Spleen (tissue), 7 donors: ENCODE measurements around the gene PTPRN2.

Experiments
- CTCF ChIP-seq, 11 experiments: fragments of 200-600 bp in 7 of 11; fragments of 450-650 bp in 4 of 11; sonication (generic) in 4 of 11; IDR thresholded peaks in 8 of 11; conservative IDR thresholded peaks in 3 of 11; 1 replicate in 7 of 11; 2 replicates in 4 of 11; pipeline versions ENCODE4 v1.4.0 to v1.8.0; 2016 to 2021; ENCODE audit warnings: antibody characterized with exemption in 11 of 11, inconsistent platforms in 4 of 11, mild to moderate bottlenecking in 1 of 11
- POLR2A ChIP-seq, 3 donors: fragments of 450-650 bp; IDR thresholded peaks; one replicate each; pipeline ENCODE4 v1.5.1; 2017; ENCODE audit warnings: antibody characterized with exemption in 3 of 3, mild to moderate bottlenecking in 1 of 3
- donor health status: DM: no; HTN: no; CAD: no; lungs with moderate emphysema.
- donor health status: DM: no; HTN: no; CAD: no.
- donor health status: DM: no; HTN: no; CAD: no.

- TF ChIP-seq CTCF (IDR thresholded peaks at IDR 0.05 in 8 of 11, conservative IDR thresholded peaks at IDR 0.05 in 3 of 11) (no peak), POLR2A (IDR thresholded peaks at IDR 0.05) (no peak)
Measured at GRCh38 chr7:157795199-157795598, 792.4 kb downstream of the PTPRN2 start.
